Esophagus (tissue), 2 donors: Measurements from ENCODE around the gene NRG2. TPM values are rescaled to one million over a fixed set of nuclear protein-coding genes. Genes with fewer than 3 reads are reported as not detected.

Experiments
- H3K27ac ChIP-seq, 2 donors: one replicate each; pipeline ENCODE4 v1.5.1; 2013; ENCODE audit warnings: low read depth in 2 of 2, mild to moderate bottlenecking in 2 of 2, inconsistent platforms in 1 of 2, low read length in 1 of 2, moderate library complexity in 1 of 2
- H3K27me3 ChIP-seq, 2 donors: one replicate each; pipeline ENCODE4 v1.6.1; 2013; ENCODE audit warnings: low read length in 2 of 2, control low read depth in 1 of 2, mild to moderate bottlenecking in 1 of 2; ENCODE audit not compliant: insufficient read depth in 2 of 2, control insufficient read depth in 1 of 2
- H3K36me3 ChIP-seq, 2 donors: one replicate each; pipeline ENCODE4 v1.6.1; 2013; ENCODE audit warnings: low read length in 1 of 2; ENCODE audit not compliant: control insufficient read depth in 2 of 2, insufficient read depth in 2 of 2
- H3K4me1 ChIP-seq, 2 donors: one replicate each; pipeline ENCODE4 v1.6.1; 2013; ENCODE audit warnings: low read length in 1 of 2; ENCODE audit not compliant: control insufficient read depth in 2 of 2, insufficient read depth in 2 of 2
- H3K4me3 ChIP-seq, 2 donors: one replicate each; pipeline ENCODE4 v1.5.1; 2013; ENCODE audit warnings: low read length in 2 of 2, mild to moderate bottlenecking in 2 of 2, low read depth in 1 of 2, moderate library complexity in 1 of 2
- H3K9me3 ChIP-seq, 2 donors: one replicate each; pipeline ENCODE4 v1.6.1; 2013; ENCODE audit warnings: mild to moderate bottlenecking in 2 of 2, low read depth in 1 of 2, low read length in 1 of 2, moderate library complexity in 1 of 2; ENCODE audit not compliant: control insufficient read depth in 2 of 2, insufficient read depth in 1 of 2
- WGBS, 2 donors: extraction: QIAGEN DNeasy Blood & Tissue Kit; methylation state at CpG; one replicate each; pipeline ENCODE4 v1.1.7; 2013; 5-methylcytosine and 5-hydroxymethylcytosine counted together
- polyA plus RNA-seq, 2 donors: library from polyadenylated mRNA; stranded (reverse); fragments of 200-250 nt; gene quantifications; one replicate each; pipeline ENCODE4 v1.2.3, GENCODE V29; 2013
- donor health status: healthy with polysubstance abuse.
- donor health status: Bipolar disorder and iron deficiency.

The NRG2 gene
- polyA plus RNA-seq, 2 donors, result 1.7 to 1.8 TPM

- Histone ChIP-seq H3K27ac (no peak overlapping the region), H3K9me3 (no peaks in the 10 kb centered on the region), H3K36me3 (peaks cover 0 to 3% of the 10 kb centered on the region in 2 donors), H3K4me1 (peaks cover 4 to 12% of the 10 kb centered on the region in 2 donors), H3K27me3 (no peaks in the 10 kb centered on the region), H3K4me3 (no peak overlapping the region)
- WGBS, 2 donors, result 70 to 82% methylated on average over 3 of the region's 3 CpGs
Observed at GRCh38 chr5:139900546-139901250, 142.4 kb downstream of the NRG2 start.

GRCh38 chr5:139898981-139899380, 144.1 kb downstream of the NRG2 start:
- Histone ChIP-seq H3K4me1 (peaks cover 2 to 5% of the 10 kb centered on the region in 2 donors), H3K36me3 (peaks cover 0 to 3% of the 10 kb centered on the region in 2 donors), H3K27me3 (no peaks in the 10 kb centered on the region), H3K4me3 (no peak overlapping the region), H3K9me3 (no peaks in the 10 kb centered on the region), H3K27ac (no peak overlapping the region)
- WGBS, 2 donors, result 79 to 84% methylated on average over 2 of the region's 2 CpGs

GRCh38 chr5:139897982-139898381, 145.1 kb downstream of the NRG2 start:
- H3K36me3 ChIP-seq, result peaks cover 0 to 3% of the 10 kb centered on the region in 2 donors
- no peaks in the 10 kb centered on the region for H3K27me3 ChIP-seq
- no peak overlapping the region for H3K27ac ChIP-seq
- peaks cover 2 to 5% of the 10 kb centered on the region in 2 donors for H3K4me1 ChIP-seq
- no peak overlapping the region for H3K4me3 ChIP-seq
- H3K9me3 ChIP-seq, result no peaks in the 10 kb centered on the region
- WGBS, 2 donors, result 93 to 94% methylated on average over 6 of the region's 6 CpGs

GRCh38 chr5:139897342-139897741, 145.8 kb downstream of the NRG2 start:
- Histone ChIP-seq H3K36me3 (peaks cover 0 to 3% of the 10 kb centered on the region in 2 donors), H3K9me3 (no peaks in the 10 kb centered on the region), H3K27me3 (no peaks in the 10 kb centered on the region), H3K4me3 (no peak overlapping the region), H3K4me1 (peaks cover 2 to 5% of the 10 kb centered on the region in 2 donors), H3K27ac (no peak overlapping the region)
- 62 to 78% methylated on average over 6 of the region's 6 CpGs for WGBS, 2 donors

GRCh38 chr5:139896718-139897117, 146.4 kb downstream of the NRG2 start:
- Histone ChIP-seq H3K27ac (no peak overlapping the region), H3K27me3 (no peaks in the 10 kb centered on the region), H3K4me1 (peaks cover 2 to 5% of the 10 kb centered on the region in 2 donors), H3K9me3 (no peaks in the 10 kb centered on the region), H3K36me3 (peaks cover 0 to 3% of the 10 kb centered on the region in 2 donors), H3K4me3 (no peak overlapping the region)
- WGBS, 2 donors, result 57 to 77% methylated on average over 4 of the region's 4 CpGs

GRCh38 chr5:139895647-139896046, 147.5 kb downstream of the NRG2 start:
- WGBS, 2 donors, result 33 to 52% methylated on average over 2 of the region's 2 CpGs
- no peak overlapping the region for H3K4me3 ChIP-seq
- no peaks in the 10 kb centered on the region for H3K9me3 ChIP-seq
- H3K36me3 ChIP-seq, result peaks cover 0 to 3% of the 10 kb centered on the region in 2 donors
- no peaks in the 10 kb centered on the region for H3K27me3 ChIP-seq
- peaks cover 2 to 5% of the 10 kb centered on the region in 2 donors for H3K4me1 ChIP-seq
- H3K27ac ChIP-seq, result no peak overlapping the region

GRCh38 chr5:139895046-139895445, 148.1 kb downstream of the NRG2 start:
- Histone ChIP-seq H3K4me1 (peaks cover 2 to 5% of the 10 kb centered on the region in 2 donors), H3K27me3 (no peaks in the 10 kb centered on the region), H3K9me3 (no peaks in the 10 kb centered on the region), H3K27ac (no peak overlapping the region), H3K36me3 (peaks cover 0 to 3% of the 10 kb centered on the region in 2 donors), H3K4me3 (no peak overlapping the region)
- 91 to 93% methylated on average over 5 of the region's 5 CpGs for WGBS, 2 donors

- Histone ChIP-seq H3K27me3 (no peaks in the 10 kb centered on the region), H3K4me3 (no peak overlapping the region), H3K27ac (no peak overlapping the region), H3K9me3 (no peaks in the 10 kb centered on the region), H3K36me3 (peaks cover 0 to 3% of the 10 kb centered on the region in 2 donors), H3K4me1 (peaks cover 2 to 5% of the 10 kb centered on the region in 2 donors)
- 81 to 90% methylated on average over 9 of the region's 9 CpGs for WGBS, 2 donors
Observed at GRCh38 chr5:139893873-139894272, 149.2 kb downstream of the NRG2 start.

GRCh38 chr5:139889410-139889809, 153.7 kb downstream of the NRG2 start:
- Histone ChIP-seq H3K9me3 (no peaks in the 10 kb centered on the region), H3K27me3 (no peaks in the 10 kb centered on the region), H3K4me3 (no peak overlapping the region), H3K4me1 (no peaks in the 10 kb centered on the region), H3K27ac (no peak overlapping the region), H3K36me3 (no peaks in the 10 kb centered on the region)
- 93 to 96% methylated on average over 2 of the region's 2 CpGs for WGBS, 2 donors

GRCh38 chr5:139888370-139888769, 154.7 kb downstream of the NRG2 start:
- WGBS, 2 donors, result 73 to 77% methylated on average over 4 of the region's 4 CpGs
- Histone ChIP-seq H3K27me3 (no peaks in the 10 kb centered on the region), H3K4me3 (no peak overlapping the region), H3K9me3 (no peaks in the 10 kb centered on the region), H3K4me1 (peaks cover 0 to 6% of the 10 kb centered on the region in 2 donors), H3K27ac (no peak overlapping the region), H3K36me3 (no peaks in the 10 kb centered on the region)
